ENCODE data around the gene CYSTM1. TPM values are rescaled to one million over a fixed set of nuclear protein-coding genes. Genes with fewer than 3 reads are reported as not detected.

The CYSTM1 gene
- total RNA-seq, 4 donors from 2014 or later, result 21.0 to 66.4 (median 37.0) TPM

DNA sequence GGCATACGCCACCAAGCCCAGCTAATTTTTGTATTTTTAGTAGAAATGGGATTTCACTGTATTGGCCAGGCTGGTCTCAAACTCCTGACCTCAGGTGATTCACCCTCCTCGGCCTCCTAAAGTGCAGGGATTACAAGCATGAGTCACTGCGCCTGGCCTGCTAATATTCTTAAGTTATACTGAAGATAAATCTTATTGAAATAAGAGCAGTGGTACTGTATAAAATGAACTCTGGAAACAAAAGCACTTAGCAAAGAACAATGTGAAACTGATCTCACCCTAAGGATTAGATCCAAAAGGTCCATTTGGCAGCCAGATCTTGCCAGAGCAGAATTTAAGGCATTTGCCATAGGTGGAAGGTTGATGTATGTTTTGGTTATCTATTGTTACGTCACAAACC, 27.1 kb downstream of the CYSTM1 start:
- Histone ChIP-seq H3K36me3 (no peaks in the 10 kb centered on the region), H3K27ac (no peak overlapping the region), H3K4me1 (peaks cover under 1% of the 10 kb centered on the region), H3K4me3 (no peak overlapping the region), H3K27me3 (no peaks in the 10 kb centered on the region), H3K9me3 (no peaks in the 10 kb centered on the region)
- TF ChIP-seq POLR2AphosphoS5 (IDR thresholded peaks at IDR 0.05), result no peak
- no peak for TF ChIP-seq POLR2A (IDR thresholded peaks at IDR 0.05)
- TF ChIP-seq, protein P1, sequence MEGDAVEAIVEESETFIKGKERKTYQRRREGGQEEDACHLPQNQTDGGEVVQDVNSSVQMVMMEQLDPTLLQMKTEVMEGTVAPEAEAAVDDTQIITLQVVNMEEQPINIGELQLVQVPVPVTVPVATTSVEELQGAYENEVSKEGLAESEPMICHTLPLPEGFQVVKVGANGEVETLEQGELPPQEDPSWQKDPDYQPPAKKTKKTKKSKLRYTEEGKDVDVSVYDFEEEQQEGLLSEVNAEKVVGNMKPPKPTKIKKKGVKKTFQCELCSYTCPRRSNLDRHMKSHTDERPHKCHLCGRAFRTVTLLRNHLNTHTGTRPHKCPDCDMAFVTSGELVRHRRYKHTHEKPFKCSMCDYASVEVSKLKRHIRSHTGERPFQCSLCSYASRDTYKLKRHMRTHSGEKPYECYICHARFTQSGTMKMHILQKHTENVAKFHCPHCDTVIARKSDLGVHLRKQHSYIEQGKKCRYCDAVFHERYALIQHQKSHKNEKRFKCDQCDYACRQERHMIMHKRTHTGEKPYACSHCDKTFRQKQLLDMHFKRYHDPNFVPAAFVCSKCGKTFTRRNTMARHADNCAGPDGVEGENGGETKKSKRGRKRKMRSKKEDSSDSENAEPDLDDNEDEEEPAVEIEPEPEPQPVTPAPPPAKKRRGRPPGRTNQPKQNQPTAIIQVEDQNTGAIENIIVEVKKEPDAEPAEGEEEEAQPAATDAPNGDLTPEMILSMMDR (IDR thresholded peaks at IDR 0.05), result no peak
- no peak for TF ChIP-seq EP300 (IDR thresholded peaks at IDR 0.05)
- DNase-seq (ENCODE audit: low spot score in 2 of 2), result no peak
- WGBS, result 96% methylated on average over 4 of the region's 4 CpGs

- no peak for DNase-seq (ENCODE audit: low spot score in 2 of 2)
- Histone ChIP-seq H3K4me1 (peaks cover 6% of the 10 kb centered on the region), H3K4me3 (no peak overlapping the region), H3K36me3 (no peaks in the 10 kb centered on the region), H3K27ac (no peak overlapping the region), H3K27me3 (no peaks in the 10 kb centered on the region), H3K9me3 (no peaks in the 10 kb centered on the region)
- WGBS, result 73% methylated on average over 2 of the region's 2 CpGs
- TF ChIP-seq POLR2A (IDR thresholded peaks at IDR 0.05), result no peak
- TF ChIP-seq, protein P1 (IDR thresholded peaks at IDR 0.05), result no peak
- no peak for TF ChIP-seq POLR2AphosphoS5 (IDR thresholded peaks at IDR 0.05)
- no peak for TF ChIP-seq EP300 (IDR thresholded peaks at IDR 0.05)
Observed at GRCh38 chr5:140202610-140203009, 27.6 kb downstream of the CYSTM1 start.

GRCh38 chr5:140205216-140205615, 30.2 kb downstream of the CYSTM1 start:
- 34% methylated on average over 2 of the region's 2 CpGs for WGBS
- H3K27me3 ChIP-seq, result no peaks in the 10 kb centered on the region
- DNase-seq (ENCODE audit: low spot score in 2 of 2), result no peak
- no peaks in the 10 kb centered on the region for H3K36me3 ChIP-seq
- H3K27ac ChIP-seq, result no peak overlapping the region
- no peak overlapping the region for H3K4me3 ChIP-seq
- no peaks in the 10 kb centered on the region for H3K9me3 ChIP-seq
- TF ChIP-seq, protein P1 (IDR thresholded peaks at IDR 0.05), result no peak
- no peak for TF ChIP-seq EP300 (IDR thresholded peaks at IDR 0.05)
- no peak for TF ChIP-seq POLR2AphosphoS5 (IDR thresholded peaks at IDR 0.05)
- TF ChIP-seq POLR2A (IDR thresholded peaks at IDR 0.05), result no peak
- H3K4me1 ChIP-seq, result peaks cover 6% of the 10 kb centered on the region

DNA sequence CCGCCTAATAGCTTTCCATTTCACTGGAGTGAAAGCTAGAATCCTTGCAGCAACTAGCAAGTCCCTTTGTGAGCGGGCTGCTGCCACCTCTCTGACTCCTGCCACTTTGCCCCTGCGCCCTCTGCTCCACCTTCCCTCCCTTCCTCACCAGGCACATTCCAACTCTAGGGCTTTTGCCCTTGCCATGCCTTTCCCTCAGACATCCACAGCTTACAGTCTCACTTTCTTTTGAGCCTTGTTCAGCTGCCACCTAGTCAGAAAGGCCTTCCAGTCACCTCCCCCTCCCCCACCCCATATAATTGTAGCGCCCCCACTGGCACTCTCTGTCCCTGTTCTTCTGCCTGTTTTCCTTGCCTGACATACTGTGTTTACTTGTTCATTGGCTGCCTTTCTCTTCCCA, 31.0 kb downstream of the CYSTM1 start:
- Histone ChIP-seq H3K4me3 (no peak overlapping the region), H3K27me3 (no peaks in the 10 kb centered on the region), H3K27ac (no peak overlapping the region), H3K36me3 (no peaks in the 10 kb centered on the region), H3K9me3 (no peaks in the 10 kb centered on the region), H3K4me1 (peaks cover 6% of the 10 kb centered on the region)
- 90% methylated on average over 4 of the region's 4 CpGs for WGBS
- TF ChIP-seq, protein P1 (IDR thresholded peaks at IDR 0.05), result no peak
- TF ChIP-seq EP300 (IDR thresholded peaks at IDR 0.05) (no peak), POLR2AphosphoS5 (IDR thresholded peaks at IDR 0.05) (no peak), POLR2A (IDR thresholded peaks at IDR 0.05) (no peak)
- DNase-seq (ENCODE audit: low spot score in 2 of 2), result no peak

GRCh38 chr5:140207250-140207964, 32.4 kb downstream of the CYSTM1 start:
- Histone ChIP-seq H3K4me3 (no peak overlapping the region), H3K27me3 (no peaks in the 10 kb centered on the region), H3K4me1 (peaks cover 6% of the 10 kb centered on the region), H3K36me3 (no peaks in the 10 kb centered on the region), H3K27ac (no peak overlapping the region), H3K9me3 (no peaks in the 10 kb centered on the region)
- WGBS, result 68% methylated on average over 2 of the region's 2 CpGs
- no peak for DNase-seq (ENCODE audit: low spot score in 2 of 2)
- TF ChIP-seq EP300 (IDR thresholded peaks at IDR 0.05) (no peak), POLR2A (IDR thresholded peaks at IDR 0.05) (no peak), POLR2AphosphoS5 (IDR thresholded peaks at IDR 0.05) (no peak)
- TF ChIP-seq, protein P1 (IDR thresholded peaks at IDR 0.05), result no peak

Measured in suprapubic skin (tissue), 4 donors.